GM18517 (cell line): Measurements from ENCODE around the gene AMER3.

Source experiments
- ATAC-seq: cut with Tn5 transposase; IDR thresholded peaks from one replicate; pipeline ENCODE4 v1.9.1; 2021; ENCODE audit warnings: mild to moderate bottlenecking, moderate library complexity; ENCODE audit not compliant: unreplicated experiment

Gene AMER3

DNA sequence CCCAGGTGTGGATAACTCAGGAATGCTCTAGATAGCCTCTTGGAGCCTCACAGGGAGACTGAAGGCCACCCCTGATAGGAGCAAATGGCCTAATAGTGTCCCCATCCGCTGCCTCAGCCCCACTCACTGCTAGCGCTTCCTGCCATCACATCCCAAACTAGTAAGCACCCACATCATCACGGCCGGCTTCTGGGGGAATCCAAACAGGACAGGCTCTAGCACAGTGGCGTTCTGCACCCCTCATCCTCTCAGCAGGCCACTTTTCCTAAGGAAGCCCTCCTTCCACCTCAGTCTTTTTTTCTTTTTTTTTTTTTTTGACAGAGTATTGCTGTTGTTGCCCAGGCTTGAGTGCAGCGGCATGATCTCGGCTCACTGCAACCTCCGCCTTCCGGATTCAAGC lies 6.3 kb upstream of the AMER3 start:
- no peak for ATAC-seq

DNA sequence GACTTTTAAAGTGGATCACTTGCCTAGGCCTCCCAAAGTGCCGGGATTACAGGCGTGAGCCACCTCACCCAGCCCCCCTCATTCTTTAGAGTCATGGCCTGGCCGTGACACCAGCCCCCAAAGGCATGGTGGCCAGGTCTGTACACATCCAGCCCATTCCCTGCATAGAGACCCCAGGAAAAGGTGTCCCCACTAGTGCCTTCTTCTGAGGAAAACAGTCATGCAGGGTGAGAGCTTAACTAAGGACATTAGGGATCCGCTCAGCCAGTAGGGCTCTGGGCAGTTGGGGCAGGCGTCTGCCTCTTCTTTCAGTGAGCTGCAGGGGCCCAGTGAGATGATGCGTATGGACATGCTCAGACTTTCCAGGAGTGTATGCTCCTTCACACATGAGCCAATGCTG lies 5.7 kb upstream of the AMER3 start:
- no peak for ATAC-seq

DNA sequence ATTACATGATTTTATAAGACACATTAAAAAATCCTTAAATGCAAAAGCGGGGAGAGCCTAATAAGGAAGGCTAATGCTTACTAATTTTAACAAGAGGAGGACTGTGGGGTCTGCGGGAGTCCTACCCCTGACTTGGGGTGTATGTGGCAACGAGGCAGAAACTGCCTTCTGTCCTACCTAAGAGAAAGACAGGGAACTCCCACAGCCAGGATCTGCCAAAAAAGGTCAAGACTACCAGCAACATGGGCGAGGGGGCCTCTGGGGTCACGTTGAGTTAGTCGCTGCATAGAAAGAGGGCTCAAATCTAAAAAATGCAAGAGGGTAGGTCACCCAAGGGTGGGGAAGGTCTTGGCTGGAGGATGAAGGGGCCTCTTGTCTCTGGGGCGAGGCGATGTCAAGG lies 529 bp upstream of the AMER3 start:
- ATAC-seq, result no peak

DNA sequence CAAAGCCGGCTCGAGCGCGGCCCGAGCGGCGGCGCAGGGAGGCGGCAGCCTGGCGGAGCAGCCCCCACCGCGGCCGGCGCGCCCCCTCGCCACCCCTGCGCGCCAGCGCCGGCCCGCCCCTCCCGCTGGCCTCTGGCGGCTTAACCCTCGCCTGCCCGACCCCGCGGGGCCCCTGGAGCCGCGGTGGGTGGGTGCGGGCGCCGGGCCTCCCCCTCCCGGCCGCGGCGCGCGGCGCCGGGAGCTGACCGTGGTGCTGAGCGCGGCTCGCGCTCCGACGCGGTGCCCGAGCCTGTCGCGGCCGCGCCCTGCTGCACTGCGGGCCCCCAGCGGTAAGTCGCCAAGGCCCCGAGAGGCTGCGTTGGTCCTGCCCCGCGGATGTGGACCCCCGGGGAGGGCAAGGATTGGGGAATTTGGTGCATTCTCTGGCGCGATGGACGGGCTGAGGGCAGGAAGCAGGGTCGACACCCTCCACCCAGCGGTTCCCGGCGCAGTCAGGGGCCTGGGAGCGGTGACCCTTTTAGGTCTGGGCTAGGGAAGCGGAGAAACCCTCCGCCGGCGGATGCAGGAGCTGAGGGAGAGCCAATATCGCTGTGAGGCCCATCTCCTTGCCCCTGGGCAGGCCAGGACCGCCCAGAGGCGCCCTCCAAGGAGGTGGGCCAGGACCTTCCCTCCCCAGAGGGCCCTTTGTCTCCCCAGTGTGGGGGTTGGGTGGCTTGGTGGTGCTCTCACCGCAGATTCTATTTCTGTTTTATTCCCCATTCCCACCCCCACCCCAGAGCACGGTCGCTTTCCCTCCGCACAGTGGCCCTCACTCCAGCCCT lies 923 bp downstream of the AMER3 start:
- ATAC-seq, result no peak

DNA sequence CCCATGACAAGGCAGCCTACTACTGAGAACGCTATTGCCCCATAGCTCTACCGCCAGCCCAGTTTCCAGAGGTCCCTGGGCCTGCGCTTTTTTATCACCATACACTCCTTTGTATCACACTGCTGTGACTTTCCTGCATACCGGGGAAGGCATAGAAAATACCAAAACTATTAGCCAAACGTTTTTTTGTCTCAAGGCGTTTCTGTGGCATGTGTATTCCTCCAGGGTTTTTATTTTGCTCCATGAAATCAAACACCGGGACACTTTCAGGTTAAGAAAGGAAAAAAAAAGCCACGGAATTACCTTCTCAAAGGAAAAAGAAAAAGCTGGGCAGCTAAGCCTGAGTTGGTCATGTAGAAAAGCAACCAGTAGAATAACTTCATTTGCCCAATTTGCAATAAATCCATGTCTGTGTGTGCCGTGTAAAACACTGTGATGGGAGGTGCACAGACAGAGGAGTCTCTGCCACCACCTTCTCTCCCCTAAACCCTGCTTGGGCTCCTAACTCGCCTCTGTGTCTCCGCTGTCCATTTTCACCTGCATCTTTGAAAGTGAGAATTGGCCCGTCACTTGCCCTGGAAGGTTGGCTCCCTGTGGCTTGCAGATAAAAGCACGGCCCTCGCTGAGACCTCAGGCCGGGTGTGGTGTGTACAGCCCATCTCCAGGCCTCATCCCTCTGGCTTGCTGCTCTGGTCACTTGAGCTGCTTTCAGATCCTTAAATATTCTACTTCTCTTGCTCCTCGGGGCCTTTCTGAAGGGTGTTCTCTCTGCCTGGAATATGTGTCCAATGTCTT lies 1.7 kb downstream of the AMER3 start:
- no peak for ATAC-seq

DNA sequence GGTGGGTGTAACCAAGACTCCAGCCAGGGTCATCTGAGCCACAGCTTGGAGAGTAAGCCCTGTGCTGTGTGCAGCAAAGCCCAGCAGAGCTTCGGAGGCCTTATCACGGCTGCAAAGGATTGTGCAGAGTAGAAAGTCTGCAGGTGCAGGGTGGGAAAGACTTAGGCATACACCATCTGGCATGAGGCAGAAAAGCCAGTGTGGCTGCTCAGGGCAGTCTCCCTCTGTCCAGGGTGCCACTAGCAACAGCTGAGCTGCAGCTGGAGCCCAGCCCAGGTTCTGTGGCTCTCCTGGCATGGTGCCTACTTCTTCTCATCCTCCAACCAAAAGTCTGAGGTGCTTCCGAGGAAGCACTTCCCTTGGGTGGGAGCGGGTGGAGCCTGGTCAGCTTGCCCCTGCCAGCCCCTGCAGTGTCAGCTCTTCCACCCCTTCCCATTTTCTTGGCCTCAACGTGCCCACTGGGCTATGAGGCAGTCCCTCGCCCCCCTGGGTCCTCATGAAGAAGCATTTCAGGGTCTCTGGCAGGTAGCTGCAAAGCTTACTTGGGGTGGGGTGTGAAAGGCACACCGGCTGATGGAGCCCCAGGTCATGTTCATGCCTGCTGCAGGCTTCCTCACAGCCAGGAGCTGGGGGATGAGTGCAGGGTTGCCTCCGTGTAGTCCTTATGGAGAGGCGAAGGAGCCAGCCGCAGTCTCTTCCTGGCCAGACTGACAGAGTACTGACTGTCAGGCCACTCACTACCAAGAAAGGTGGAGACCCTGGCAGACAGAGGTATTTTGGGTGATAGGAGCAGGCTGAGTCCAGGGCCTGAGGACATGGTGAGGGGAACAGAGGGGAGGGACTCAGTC lies 4.8 kb downstream of the AMER3 start:
- ATAC-seq, result no peak

DNA sequence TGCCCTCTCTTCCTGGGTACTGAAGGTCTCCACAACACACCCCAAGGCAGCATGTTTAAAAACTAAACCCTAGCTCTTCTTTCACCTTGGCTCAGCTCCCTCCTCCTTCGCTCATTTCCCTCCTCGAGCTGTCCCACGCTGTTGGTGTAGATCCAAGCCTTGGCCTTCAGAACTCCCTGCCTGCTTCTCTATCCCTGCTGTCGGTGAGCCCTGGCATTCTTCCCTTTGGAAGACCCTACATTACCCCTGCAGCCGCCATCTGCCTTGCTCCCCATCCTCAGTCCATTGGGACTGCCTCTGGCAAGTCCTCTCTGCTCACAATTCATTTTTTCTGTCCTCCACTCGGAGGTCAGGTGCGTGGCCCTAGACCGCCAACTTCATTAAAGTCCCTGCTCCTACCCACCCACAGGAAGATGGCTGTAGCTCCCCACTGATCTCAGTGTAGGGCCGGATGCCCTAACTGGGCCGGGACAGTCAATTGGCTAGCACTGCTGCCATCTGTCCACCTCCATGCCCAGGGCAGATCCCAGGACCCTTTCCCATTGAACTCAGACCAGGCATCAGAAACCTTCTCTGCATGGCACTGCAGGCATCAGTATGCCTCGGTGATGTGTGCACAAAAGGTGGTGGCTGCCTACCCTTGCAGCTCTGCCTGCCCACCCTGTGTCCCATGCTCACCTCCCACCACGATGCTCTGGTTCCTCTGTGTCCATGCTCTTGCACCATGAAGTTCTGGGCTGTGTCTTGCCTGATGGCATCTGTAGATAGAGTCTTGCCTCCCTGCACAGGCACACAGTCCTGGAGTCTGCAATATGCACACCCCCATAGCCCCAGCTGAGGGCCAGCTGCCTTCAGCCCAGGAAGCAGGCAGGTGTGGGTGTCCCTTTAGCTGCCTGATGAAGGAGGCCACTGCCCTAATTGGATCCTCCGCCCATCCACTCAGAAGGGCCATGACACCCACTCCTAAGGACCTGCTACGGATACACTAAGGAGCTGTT lies 5.7 kb downstream of the AMER3 start:
- no peak for ATAC-seq

DNA sequence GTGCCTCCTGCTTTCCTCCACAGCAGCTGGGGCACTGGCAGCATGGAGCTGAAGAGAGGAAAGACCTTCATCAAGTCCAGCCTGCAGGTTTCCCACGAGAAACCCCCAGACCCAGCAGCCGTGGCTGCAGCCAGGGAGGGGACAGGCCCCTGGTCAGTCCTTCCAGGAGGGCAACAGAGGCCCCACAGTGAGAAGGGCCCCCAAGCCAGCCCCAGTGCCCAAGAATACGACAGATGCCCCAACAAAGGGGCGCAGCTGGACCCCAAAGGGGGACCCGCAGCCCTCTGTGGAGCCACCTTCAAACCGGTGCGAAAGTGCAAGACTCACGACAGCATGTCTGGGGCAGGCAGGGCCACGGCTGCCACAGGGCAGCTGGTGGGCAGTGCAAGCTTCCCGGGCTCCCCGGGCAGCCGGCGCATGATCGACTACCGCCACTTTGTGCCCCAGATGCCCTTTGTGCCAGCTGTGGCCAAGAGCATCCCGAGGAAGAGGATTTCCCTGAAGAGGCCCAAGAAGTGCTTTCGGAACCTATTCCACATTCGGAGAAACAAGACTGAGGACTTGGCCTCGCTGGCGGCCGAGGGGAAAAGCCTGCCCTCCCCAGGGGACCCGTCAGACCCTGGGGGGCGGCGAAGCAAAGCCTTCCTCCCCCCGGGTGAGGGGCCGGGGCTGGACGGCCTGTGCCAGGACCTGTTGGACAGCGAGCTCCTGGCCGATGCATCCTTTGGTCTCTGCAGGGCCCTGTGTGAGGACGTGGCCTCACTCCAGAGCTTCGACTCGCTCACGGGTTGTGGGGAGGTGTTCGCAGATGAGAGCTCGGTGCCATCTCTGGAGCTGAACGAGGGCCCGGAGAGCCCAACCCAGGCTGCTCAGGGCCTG lies 6.9 kb downstream of the AMER3 start:
- no peak for ATAC-seq

DNA sequence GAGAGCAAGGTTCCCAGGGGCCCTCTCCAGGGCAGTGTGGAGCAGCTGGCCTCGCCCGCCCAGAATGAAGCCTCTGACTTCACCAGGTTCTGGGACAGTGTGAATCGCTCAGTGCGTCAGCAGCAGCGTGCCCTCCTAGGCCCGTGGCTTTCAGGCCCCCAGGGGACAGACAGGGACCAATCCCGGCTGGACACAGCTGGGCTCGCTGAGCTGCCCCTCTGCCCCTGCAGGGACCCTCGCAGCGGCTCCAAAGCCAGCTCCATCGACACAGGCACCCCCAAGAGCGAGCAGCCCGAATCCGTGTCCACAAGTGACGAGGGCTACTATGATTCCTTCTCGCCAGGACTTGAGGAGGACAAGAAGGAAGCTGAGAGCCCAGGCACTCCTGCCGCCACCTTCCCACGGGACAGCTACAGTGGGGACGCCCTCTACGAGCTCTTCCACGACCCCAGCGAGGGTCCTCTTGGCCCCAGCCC lies 7.6 kb downstream of the AMER3 start:
- ATAC-seq, result no peak

DNA sequence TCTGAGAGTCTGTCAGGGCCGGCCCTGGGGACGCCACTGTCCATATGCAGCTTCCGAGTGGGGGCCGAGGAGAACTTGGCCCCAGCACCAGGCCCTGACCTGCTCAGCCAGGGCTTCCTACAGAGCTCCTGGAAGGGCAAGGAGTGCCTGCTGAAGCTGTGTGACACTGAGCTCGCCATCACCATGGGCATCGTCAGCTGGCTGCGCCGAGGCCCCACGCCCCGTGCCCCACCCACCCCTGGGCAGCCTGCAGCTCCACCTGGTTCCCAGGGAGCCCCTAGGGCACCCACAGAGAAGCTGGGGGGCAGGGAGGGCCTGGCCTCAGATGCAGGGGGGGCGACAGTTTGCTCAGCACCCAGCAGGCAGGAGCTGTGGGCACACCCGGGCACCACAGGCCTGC lies 8.1 kb downstream of the AMER3 start:
- no peak for ATAC-seq

DNA sequence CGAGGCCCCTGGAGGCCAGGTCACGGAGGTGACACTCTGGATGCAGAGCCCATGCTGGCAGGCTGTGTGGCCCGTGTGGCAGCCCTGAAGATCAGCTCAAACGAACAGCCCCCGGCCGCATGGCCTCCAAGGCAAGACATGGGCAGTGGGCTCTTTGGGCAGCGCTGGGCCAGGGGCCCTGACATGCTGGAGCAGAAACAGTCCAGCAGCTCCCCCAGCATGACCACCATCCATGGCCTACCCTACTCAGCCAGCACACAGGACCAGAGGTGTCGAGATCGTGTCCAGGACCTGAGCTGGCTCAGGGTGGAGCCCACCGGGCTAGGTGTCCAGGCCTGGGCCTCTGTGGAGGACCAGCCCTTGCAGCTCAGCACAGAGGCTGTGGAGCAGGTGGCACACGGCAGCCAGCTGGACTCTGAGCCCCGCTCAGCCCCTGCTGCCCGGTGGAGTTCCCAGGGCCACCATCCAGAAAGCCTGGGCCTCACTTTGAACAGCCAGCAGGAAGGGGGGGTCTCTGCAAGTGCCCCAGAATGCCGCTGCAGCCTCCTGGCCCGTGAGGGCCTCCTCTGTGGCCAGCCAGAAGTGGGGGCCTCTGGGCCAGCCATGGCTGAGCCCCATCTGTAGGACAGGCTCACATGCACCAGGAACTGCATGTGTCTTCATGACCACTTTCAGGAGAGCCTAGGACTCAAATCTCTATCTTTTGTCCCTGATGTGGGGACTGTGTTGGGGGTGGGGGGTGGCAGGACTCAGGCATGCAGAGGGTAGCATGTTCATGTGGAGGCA lies 8.9 kb downstream of the AMER3 start:
- ATAC-seq, result no peak

DNA sequence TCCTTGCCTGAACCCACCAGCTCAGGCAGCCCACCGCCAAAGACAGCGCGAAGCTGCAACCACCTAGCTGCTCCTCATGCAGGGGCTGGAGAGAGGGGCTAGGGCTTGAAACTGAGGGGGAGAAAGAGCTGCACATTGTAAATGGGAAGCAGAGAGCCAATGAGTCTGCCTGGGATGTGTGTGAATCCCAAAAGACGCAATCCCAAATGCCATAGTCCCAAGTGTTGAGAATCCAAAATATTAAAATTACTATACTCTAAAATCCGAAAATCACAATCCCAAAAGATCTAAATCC lies 9.4 kb downstream of the AMER3 start:
- no peak for ATAC-seq

DNA sequence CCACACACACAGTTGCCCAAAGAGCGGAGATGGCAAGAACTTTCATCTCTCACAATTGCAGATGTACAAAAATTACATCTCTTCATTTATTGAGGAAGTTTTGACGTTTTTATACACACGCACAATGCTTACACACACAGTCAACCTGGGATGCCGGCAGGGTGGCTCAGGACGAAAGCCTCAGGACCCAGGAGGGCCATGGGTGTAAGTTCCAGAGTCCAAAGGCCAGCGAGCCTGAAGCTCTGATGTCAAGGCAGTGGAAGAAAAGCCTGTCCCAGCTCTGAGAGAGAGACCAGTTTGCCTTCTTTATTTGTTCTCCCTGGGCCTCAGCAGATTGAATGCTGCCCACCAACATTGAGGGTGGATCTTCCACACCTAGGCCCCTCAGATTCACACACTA lies 10.1 kb downstream of the AMER3 start:
- ATAC-seq, result no peak

DNA sequence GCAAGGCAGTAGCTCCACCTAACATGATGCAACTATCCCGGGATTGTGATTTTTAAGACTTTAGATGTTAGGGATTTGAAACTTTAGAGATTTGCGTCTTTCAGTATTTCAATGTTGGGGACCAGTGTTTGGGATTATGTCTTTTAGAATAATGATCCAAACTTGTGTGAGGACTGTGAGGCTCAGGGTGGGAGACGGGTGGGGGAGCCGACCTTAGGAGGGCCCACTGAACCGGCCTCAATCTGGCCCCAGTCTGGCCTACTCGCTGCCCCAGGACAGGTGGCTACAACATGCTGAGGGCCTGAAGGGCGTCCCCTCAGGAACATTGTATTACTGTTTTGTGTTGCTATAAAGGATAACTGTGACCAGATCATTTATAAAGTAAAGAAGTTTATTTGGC lies 10.7 kb downstream of the AMER3 start:
- no peak for ATAC-seq

DNA sequence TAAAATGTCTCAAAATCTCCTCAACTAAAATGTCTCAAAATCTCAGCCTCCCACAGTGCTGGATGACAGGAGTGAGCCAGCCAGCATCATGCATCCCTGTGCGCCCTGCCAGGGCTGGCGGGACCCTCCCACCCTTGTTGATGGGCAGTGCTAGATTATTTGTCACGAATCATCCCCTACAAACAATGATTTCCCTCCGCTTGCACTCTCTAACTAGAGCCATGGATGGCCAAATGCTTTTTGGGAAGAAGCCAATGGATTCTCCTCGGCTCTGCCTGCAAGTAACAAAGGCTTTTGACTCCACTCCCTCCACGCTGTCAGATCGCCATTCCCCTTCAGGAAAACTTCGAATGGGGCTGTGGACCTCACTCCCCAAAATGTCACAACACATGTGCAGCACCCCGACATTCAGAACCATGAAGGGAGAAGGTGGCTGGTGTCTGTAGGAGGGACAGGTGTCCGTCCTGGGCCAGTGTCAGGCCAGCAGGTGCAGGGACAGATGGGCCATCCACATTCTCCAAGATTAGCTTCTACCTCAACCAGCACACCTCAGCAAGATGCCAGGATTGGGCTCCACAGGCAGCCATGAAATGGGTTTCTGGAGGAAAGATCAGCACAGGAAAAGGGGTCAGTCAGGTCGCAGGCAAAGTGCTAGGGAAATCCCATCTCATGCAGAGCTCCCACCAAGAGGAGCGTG lies 11.5 kb downstream of the AMER3 start:
- no peak for ATAC-seq

DNA sequence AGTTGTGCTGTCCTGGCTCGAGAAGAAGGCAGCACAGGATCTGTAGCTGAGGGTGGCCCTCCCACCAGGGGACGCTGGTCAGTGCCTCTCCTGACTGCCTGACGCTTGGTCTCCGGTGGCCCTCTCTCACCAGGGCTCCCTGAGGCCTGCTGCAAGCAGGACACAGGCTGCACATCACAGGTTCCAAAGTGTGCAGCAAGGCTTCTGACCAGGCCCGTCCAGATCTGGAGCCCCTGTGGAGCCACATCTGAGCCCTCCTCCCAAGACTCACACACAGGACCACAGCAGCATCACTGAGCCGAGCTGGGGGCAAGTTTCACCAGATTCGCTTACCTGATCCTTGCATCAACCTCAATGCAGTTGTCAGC lies 12.1 kb downstream of the AMER3 start:
- no peak for ATAC-seq

DNA sequence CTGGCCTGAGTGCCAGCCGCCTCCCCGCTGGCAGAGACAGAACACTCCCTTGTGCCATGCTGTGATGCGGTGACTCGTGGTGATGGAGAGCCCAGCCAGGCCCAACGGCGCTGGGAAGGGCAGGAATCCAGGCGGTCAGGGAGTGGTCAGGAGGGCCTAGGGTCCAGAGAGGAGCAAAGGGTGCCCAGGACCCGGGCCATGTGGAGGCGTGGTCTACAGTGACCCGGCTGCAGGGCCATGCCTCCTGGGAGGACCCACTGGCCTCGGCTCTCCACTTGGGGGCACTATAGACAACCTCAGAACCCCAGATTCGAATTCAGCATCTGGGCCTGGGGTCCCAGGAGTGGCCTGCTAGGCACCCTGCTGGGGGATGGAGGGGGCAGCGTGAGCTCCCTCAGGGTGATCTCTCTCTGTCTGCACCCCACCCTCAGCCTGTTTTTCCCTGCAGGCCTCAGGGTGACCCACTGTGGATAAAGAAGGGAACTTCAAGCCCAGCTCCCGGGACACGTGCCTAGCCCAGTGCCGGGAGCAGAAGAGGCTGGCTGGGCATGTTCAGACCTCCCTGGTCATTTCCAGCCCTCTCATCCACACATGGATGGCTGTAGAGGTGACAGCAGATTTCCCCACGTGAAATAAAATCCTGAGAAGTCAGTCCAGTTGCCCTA lies 13.0 kb downstream of the AMER3 start:
- no peak for ATAC-seq
